NCI-H524 treated with DMSO at 0.1 percent for 48 hours (cell line): ENCODE results near the gene LSM14B.

Experiments used
- DNase-seq: peaks from one replicate; lab custom pipeline; 2025; lab: John Stamatoyannopoulos, UW

Gene LSM14B

GRCh38 chr20:62183426-62184142, 61.3 kb downstream of the LSM14B start:
- no peak for DNase-seq
